ENCODE measurements around the gene SLC36A1.
A peak's percentile ranks its signal among the peaks of the same experiment; 100 is the strongest.

The SLC36A1 gene

DNA sequence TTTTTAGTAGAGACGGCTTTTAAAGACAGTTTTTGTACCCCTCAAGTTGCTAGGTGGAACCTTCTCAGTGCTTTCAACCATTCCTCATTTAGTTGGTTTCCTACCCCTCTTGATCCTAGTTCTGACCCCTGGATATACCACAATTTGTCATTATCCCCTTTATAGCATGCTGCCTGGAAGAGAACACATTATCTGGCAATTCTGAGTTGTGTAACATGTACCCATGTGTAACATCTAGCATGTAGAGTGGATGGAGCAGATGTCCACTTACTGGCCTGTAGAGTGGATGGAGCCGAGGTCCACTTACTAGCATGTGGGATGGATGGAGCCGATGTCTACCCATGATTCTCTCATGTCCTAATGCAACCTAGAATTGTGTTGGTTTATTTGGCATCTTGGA, 7.5 kb downstream of the SLC36A1 start:
- H3K36me3 Mint-ChIP-seq (ENCODE audit: low read depth), result no peaks in the 10 kb centered on the region

DNA sequence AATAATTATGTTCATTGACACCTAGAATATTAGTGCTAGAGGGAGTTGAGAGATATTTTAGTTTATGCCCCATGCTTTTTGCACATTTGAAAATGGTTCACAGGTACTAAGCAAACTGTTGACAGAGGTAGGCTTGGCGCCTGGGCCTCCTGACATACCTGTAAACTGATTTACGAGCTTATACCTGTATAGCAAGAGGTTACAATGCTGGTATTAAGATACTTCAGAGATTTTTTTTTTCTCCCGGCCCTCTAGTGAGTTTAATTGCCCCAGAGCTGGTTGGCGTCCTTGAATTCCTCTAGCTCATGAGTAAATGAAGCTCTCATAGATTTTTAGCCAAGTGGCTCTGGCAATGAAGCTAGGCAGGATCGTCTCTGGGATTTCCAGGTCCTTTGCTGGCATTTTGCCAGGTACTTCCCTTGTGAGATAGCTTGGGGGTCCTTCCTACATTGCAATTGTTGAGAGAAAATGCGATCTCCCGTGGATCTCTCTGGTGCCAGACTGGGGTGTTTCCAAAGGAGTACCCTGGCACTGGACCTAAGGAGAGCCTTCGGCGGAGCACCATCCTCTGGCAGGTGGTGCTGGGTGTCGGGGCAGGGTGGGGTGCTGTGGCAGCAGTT, 9.0 kb downstream of the SLC36A1 start:
- Mint-ChIP-seq H3K4me3 (no peak overlapping the region), H3K4me1 (peaks cover 20% of the 10 kb centered on the region), H3K27me3 (ENCODE audit: low read depth) (no peaks in the 10 kb centered on the region), H3K9me3 (no peaks in the 10 kb centered on the region), H3K36me3 (ENCODE audit: low read depth) (no peaks in the 10 kb centered on the region), H3K27ac (no peak overlapping the region)
- TF ChIP-seq, protein P1, sequence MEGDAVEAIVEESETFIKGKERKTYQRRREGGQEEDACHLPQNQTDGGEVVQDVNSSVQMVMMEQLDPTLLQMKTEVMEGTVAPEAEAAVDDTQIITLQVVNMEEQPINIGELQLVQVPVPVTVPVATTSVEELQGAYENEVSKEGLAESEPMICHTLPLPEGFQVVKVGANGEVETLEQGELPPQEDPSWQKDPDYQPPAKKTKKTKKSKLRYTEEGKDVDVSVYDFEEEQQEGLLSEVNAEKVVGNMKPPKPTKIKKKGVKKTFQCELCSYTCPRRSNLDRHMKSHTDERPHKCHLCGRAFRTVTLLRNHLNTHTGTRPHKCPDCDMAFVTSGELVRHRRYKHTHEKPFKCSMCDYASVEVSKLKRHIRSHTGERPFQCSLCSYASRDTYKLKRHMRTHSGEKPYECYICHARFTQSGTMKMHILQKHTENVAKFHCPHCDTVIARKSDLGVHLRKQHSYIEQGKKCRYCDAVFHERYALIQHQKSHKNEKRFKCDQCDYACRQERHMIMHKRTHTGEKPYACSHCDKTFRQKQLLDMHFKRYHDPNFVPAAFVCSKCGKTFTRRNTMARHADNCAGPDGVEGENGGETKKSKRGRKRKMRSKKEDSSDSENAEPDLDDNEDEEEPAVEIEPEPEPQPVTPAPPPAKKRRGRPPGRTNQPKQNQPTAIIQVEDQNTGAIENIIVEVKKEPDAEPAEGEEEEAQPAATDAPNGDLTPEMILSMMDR (IDR thresholded peaks at IDR 0.05; ENCODE audit: unreplicated experiment in 3 of 3), result no peak

More for the DNA sequence above, 7.5 kb downstream of the SLC36A1 start:
- Mint-ChIP-seq H3K27me3 (ENCODE audit: low read depth) (no peaks in the 10 kb centered on the region), H3K27ac (peak overlapping the region in 1 of 3 experiments; percentile 61), H3K9me3 (no peaks in the 10 kb centered on the region), H3K4me3 (no peak overlapping the region), H3K4me1 (peaks cover 22% of the 10 kb centered on the region)
- TF ChIP-seq, protein P1 (IDR thresholded peaks at IDR 0.05; ENCODE audit: unreplicated experiment in 3 of 3), result no peak

DNA sequence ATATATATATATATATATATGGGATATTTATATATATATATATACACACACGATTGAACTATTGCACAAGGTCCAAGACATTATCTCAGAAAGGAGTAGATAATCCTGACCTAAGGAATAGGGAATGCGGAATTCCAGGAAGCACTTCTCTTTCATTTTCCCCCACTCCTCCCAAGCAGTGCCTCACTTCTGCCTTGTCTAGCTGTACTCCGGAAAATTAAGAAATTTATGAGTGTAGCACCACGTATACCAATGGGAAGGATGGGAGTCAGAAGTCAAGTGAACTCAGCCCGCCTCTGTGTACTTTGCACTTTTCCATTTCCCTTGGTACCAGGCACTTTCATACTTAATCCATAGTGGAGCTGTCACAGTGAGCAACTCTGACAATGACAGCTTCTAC, 10.9 kb downstream of the SLC36A1 start:
- Mint-ChIP-seq H3K27ac (no peak overlapping the region), H3K4me1 (peaks cover 10% of the 10 kb centered on the region), H3K4me3 (no peak overlapping the region), H3K36me3 (ENCODE audit: low read depth) (no peaks in the 10 kb centered on the region), H3K27me3 (ENCODE audit: low read depth) (no peaks in the 10 kb centered on the region), H3K9me3 (no peaks in the 10 kb centered on the region)
- TF ChIP-seq, protein P1 (IDR thresholded peaks at IDR 0.05; ENCODE audit: unreplicated experiment in 3 of 3), result no peak

DNA sequence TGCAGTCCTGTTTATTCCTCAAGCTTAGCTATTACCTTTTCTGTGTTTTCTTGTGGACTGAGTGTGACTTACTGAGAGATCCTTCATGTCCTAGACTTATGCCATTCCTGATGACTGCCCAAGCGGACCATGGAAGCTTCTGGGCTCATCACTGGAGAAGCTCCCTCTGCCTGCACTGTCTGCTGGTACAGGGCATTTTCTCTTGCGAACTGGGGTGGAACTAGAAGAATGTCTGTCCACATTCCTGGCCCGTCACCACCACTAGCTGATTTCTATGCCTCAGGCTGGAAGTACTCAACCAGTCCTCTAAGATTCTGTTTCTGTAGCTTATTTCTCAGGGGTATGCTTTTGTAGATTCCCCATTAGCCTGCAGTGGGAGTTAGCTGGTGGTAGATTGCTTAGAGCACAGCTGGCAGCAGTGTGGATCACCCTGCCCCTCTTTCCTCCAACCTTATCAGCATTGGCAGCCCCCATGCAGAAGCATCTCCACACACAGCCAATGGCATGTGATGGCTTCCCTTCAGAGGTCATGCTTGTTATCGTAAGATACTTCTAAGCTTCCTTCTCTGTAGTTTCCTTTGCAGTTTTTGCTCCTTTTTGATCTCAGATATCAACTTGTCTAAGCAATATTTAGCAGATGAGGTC, 12.4 kb downstream of the SLC36A1 start:
- peaks cover 3% of the 10 kb centered on the region for H3K4me1 Mint-ChIP-seq
- H3K36me3 Mint-ChIP-seq (ENCODE audit: low read depth), result peaks cover 3% of the 10 kb centered on the region
- H3K27me3 Mint-ChIP-seq (ENCODE audit: low read depth), result no peaks in the 10 kb centered on the region
- no peaks in the 10 kb centered on the region for H3K9me3 Mint-ChIP-seq
- peak overlapping the region in 2 of 3 experiments; percentile 22 to 55 for H3K27ac Mint-ChIP-seq
- no peak overlapping the region for H3K4me3 Mint-ChIP-seq
- TF ChIP-seq, protein P1 (IDR thresholded peaks at IDR 0.05; ENCODE audit: unreplicated experiment in 3 of 3), result no peak

DNA sequence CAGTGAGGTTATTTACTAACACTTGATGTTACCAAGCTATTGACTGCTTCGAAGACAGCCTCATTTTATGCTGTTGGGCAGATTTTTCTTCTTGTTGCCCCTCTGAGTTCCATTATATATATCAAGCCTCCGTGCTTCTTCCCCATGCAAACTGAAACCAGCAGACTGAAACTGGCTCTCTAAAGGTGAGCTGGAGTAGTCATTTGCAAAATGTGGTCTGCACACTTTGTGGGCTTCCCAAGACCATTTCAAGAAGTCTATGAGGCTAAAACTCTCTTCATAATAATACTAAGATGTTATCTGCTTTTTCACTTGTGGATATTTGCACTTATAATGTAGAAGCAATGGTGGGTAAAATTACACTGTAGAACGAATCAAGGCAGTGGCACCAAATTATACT, 13.9 kb downstream of the SLC36A1 start:
- no peak overlapping the region for H3K4me3 Mint-ChIP-seq
- H3K4me1 Mint-ChIP-seq, result no peaks in the 10 kb centered on the region
- TF ChIP-seq, protein P1 (IDR thresholded peaks at IDR 0.05; ENCODE audit: unreplicated experiment in 3 of 3), result no peak
- no peak overlapping the region for H3K27ac Mint-ChIP-seq
- peaks cover 11% of the 10 kb centered on the region for H3K36me3 Mint-ChIP-seq (ENCODE audit: low read depth)
- H3K27me3 Mint-ChIP-seq (ENCODE audit: low read depth), result no peaks in the 10 kb centered on the region
- no peaks in the 10 kb centered on the region for H3K9me3 Mint-ChIP-seq

Data from nephron (organoid).